ENCODE results near the gene WWOX.
A peak's percentile ranks its signal among the peaks of the same experiment; 100 is the strongest.

Gene WWOX

GRCh38 chr16:78224342-78224741 is 124.9 kb downstream of the WWOX start:
- H3K4me3 ChIP-seq (ENCODE audit: low read depth, low read length): no peak overlapping the region
- no peak for DNase-seq (ENCODE audit: low read depth)
- TF ChIP-seq POLR2A (IDR thresholded peaks at IDR 0.05; ENCODE audit: extremely low read depth, insufficient read length) (no peak), MAX (IDR thresholded peaks at IDR 0.05; ENCODE audit: low read depth, low read length) (no peak), MYC (IDR thresholded peaks at IDR 0.05; ENCODE audit: low read depth, low read length) (no peak), CTCF (IDR thresholded peaks at IDR 0.05; ENCODE audit: low read depth, low read length) (no peak)

GRCh38 chr16:78225919-78226318 is 126.5 kb downstream of the WWOX start:
- TF ChIP-seq MYC (IDR thresholded peaks at IDR 0.05; ENCODE audit: low read depth, low read length) (no peak), POLR2A (IDR thresholded peaks at IDR 0.05; ENCODE audit: extremely low read depth, insufficient read length) (no peak), MAX (IDR thresholded peaks at IDR 0.05; ENCODE audit: low read depth, low read length) (no peak), CTCF (IDR thresholded peaks at IDR 0.05; ENCODE audit: low read depth, low read length) (no peak)
- DNase-seq (ENCODE audit: low read depth): no peak
- no peak overlapping the region for H3K4me3 ChIP-seq (ENCODE audit: low read depth, low read length)

- no peak overlapping the region for H3K4me3 ChIP-seq (ENCODE audit: low read depth, low read length)
- no peak for TF ChIP-seq POLR2A (IDR thresholded peaks at IDR 0.05; ENCODE audit: extremely low read depth, insufficient read length)
- TF ChIP-seq CTCF (IDR thresholded peaks at IDR 0.05; ENCODE audit: low read depth, low read length): peak; percentile 8
- peak; percentile 38 for DNase-seq (ENCODE audit: low read depth)
Measured at GRCh38 chr16:78227855-78228254, 128.4 kb downstream of the WWOX start.

- H3K4me3 ChIP-seq (ENCODE audit: low read depth, low read length): no peak overlapping the region
- TF ChIP-seq MYC (IDR thresholded peaks at IDR 0.05; ENCODE audit: low read depth, low read length) (no peak), CTCF (IDR thresholded peaks at IDR 0.05; ENCODE audit: low read depth, low read length) (no peak), MAX (IDR thresholded peaks at IDR 0.05; ENCODE audit: low read depth, low read length) (no peak), POLR2A (IDR thresholded peaks at IDR 0.05; ENCODE audit: extremely low read depth, insufficient read length) (no peak)
- no peak for DNase-seq (ENCODE audit: low read depth)
Measured at GRCh38 chr16:78228704-78229103, 129.2 kb downstream of the WWOX start.

DNA sequence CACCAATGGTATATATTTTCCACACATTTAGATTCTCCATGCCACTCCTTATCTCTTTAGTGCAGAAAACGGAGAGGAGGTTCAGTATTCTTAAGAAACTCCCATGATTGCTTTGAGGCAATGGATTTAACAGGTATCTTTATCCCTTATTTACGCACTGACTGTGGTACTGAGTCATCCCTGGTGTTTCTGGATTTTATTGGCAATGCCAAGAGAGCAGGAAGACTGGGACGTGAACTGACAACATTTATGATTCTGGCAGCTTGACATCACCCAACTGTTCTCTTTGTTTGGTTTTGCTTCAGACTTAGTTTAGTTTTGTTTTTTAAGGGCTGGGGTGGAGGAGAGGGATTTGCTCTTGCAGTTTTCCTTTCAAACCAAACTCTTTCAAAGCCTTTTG is 131.4 kb downstream of the WWOX start:
- no peak overlapping the region for H3K4me3 ChIP-seq (ENCODE audit: low read depth, low read length)
- no peak for DNase-seq (ENCODE audit: low read depth)
- TF ChIP-seq POLR2A (IDR thresholded peaks at IDR 0.05; ENCODE audit: extremely low read depth, insufficient read length): no peak
- TF ChIP-seq MAX (IDR thresholded peaks at IDR 0.05; ENCODE audit: low read depth, low read length): no peak
- TF ChIP-seq MYC (IDR thresholded peaks at IDR 0.05; ENCODE audit: low read depth, low read length): no peak
- no peak for TF ChIP-seq CTCF (IDR thresholded peaks at IDR 0.05; ENCODE audit: low read depth, low read length)

DNA sequence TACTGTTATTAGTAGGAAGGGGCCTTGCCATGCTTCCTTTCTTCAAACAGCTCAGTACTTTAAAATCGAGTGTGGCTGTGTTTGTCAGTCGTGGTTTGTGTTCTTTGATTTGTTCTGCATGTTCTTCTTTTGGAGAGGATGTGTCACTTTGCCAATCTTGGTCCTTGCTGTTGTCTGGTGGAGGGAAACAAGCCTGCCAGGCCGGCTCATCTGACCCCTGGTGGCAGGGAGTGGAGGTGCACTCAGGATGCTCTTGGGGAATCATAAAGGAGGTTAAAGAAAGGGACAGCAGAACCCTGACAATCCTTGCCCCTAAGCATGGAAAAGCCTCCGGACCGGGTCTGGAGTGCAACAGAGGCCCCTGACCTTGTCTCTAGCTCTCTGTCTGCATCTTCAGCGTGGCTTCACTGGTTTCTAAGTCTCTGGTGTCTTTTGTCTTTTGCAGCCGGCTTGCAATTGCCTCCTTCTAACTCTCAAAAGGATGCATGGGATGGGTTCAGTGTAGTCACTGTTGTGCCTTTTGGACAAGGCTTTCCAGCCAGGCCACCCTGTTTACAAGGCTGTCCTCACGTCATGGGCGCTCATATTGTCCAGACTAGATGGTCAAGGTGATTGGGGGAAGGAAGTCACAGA is 135.8 kb downstream of the WWOX start:
- peak; percentile 75 for DNase-seq (ENCODE audit: low read depth)
- TF ChIP-seq POLR2A (IDR thresholded peaks at IDR 0.05; ENCODE audit: extremely low read depth, insufficient read length) (no peak), MAX (IDR thresholded peaks at IDR 0.05; ENCODE audit: low read depth, low read length) (peak; percentile 15; the same call in 1 of the 2 replicates), CTCF (IDR thresholded peaks at IDR 0.05; ENCODE audit: low read depth, low read length) (peak; percentile 99)
- H3K4me3 ChIP-seq (ENCODE audit: low read depth, low read length): no peak overlapping the region

Measured in NB4 (cell line).